ENCODE results near the gene SERPINA9. TPM values are rescaled to one million over a fixed set of nuclear protein-coding genes. Genes with fewer than 3 reads are reported as not detected.

SERPINA9 gene
- total and polyA plus RNA-seq, 8 donors: 1.1 TPM; not detected in 7

DNA sequence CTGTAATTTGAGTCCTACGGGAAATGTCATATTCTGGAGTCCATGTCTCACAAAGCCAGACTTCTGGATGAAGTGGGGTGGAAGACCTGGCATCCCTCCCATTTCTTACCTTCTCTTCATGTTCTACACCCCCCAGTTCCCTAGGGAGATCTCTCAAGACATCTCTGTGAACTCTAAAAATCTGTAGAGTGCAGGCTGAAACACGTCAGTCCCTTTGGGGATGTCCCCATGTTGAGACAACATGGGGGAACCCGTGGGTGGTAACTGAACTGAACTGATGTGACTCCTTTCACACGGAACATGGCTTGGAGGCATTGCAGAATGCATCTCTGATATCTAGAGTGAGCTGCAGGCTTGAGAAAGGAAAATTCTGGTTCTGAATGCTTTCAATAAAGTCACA lies 18.1 kb upstream of the SERPINA9 start:
- H3K9me3 ChIP-seq: no peaks in the 10 kb centered on the region
- H3K36me3 ChIP-seq: no peaks in the 10 kb centered on the region
- no peaks in the 10 kb centered on the region for H3K4me1 ChIP-seq
- intact Hi-C loops (cut with DNase I; ENCODE audit: low total_unique reads): no loop called here
- H3K4me3 ChIP-seq: no peak overlapping the region
- H3K27me3 ChIP-seq: peaks cover 0 to 26% (median 0%) of the 10 kb centered on the region in 3 donors
- 67 to 74% (median 69%) methylated on average over 4 of the region's 4 CpGs for WGBS, 5 donors
- no peak for DNase-seq
- no peak overlapping the region for H3K27ac ChIP-seq
- no peak for TF ChIP-seq POLR2AphosphoS5 (IDR thresholded peaks at IDR 0.05)
- TF ChIP-seq POLR2A (IDR thresholded peaks at IDR 0.05): no peak

DNA sequence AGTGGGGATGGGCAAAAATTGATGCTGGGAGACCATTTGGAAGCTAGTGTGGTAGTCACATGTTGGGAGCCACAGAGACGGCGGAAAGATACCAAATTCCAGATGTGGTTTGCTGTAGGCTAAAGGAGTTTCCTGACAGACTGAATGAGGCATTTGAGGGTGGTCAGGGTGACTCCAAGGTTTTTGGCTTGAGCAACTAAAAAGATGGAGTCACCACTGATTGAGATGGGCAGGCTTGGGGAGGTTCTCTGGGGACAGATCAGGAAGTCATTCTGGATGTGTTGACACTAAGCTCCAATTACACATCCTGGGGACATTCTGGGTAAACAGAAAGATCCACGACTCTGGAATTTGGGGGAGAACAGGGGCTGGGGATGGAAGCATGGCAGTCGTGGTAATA lies 15.5 kb upstream of the SERPINA9 start:
- TF ChIP-seq EP300 (IDR thresholded peaks at IDR 0.05): no peak
- TF ChIP-seq POLR2A (IDR thresholded peaks at IDR 0.05): no peak
- TF ChIP-seq, protein P1, sequence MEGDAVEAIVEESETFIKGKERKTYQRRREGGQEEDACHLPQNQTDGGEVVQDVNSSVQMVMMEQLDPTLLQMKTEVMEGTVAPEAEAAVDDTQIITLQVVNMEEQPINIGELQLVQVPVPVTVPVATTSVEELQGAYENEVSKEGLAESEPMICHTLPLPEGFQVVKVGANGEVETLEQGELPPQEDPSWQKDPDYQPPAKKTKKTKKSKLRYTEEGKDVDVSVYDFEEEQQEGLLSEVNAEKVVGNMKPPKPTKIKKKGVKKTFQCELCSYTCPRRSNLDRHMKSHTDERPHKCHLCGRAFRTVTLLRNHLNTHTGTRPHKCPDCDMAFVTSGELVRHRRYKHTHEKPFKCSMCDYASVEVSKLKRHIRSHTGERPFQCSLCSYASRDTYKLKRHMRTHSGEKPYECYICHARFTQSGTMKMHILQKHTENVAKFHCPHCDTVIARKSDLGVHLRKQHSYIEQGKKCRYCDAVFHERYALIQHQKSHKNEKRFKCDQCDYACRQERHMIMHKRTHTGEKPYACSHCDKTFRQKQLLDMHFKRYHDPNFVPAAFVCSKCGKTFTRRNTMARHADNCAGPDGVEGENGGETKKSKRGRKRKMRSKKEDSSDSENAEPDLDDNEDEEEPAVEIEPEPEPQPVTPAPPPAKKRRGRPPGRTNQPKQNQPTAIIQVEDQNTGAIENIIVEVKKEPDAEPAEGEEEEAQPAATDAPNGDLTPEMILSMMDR (IDR thresholded peaks at IDR 0.05): no peak
- no peak for TF ChIP-seq POLR2AphosphoS5 (IDR thresholded peaks at IDR 0.05)
- intact Hi-C loops (cut with DNase I; ENCODE audit: low total_unique reads): no loop called here
- 43 to 58% (median 54%) methylated on average over 4 of the region's 4 CpGs for WGBS, 5 donors

DNA sequence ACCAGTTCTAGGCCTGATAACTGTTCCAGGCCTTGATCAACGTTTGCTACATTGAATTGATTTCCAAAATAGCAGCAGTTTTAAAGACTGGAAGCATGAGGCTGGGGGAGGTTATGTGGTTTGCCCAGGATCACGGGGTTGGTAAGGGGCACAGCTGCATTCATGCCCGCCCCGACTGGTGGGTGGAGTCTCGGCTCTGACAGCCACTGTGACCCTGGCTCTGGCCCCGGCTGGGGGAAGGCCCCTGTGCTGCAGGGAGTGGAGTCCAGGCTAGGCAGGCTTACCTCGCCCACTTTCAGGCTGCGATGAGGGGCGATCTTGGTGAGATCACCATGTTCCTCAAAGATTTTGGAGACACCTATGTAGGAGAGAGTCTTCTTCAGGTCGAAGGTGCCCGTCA lies 13.3 kb upstream of the SERPINA9 start:
- Histone ChIP-seq H3K36me3 (no peaks in the 10 kb centered on the region), H3K27ac (no peak overlapping the region), H3K9me3 (no peaks in the 10 kb centered on the region), H3K27me3 (peaks cover 0 to 56% (median 7%) of the 10 kb centered on the region in 3 donors), H3K4me1 (peaks cover 0 to 12% (median 9%) of the 10 kb centered on the region in 4 donors), H3K4me3 (no peak overlapping the region)
- WGBS, 5 donors: 63 to 73% (median 68%) methylated on average over 11 of the region's 11 CpGs
- intact Hi-C loops (cut with DNase I; ENCODE audit: low total_unique reads): no loop called here
- TF ChIP-seq EP300 (IDR thresholded peaks at IDR 0.05) (no peak), POLR2AphosphoS5 (IDR thresholded peaks at IDR 0.05) (no peak), POLR2A (IDR thresholded peaks at IDR 0.05) (no peak)
- TF ChIP-seq, protein P1 (IDR thresholded peaks at IDR 0.05): no peak
- DNase-seq: no peak

More for the DNA sequence above, 15.5 kb upstream of the SERPINA9 start:
- no peak for DNase-seq
- peaks cover 0 to 5% (median 3%) of the 10 kb centered on the region in 4 donors for H3K4me1 ChIP-seq
- H3K4me3 ChIP-seq: no peak overlapping the region
- no peaks in the 10 kb centered on the region for H3K36me3 ChIP-seq
- H3K9me3 ChIP-seq: no peaks in the 10 kb centered on the region
- no peak overlapping the region for H3K27ac ChIP-seq
- H3K27me3 ChIP-seq: peaks cover 0 to 40% (median 4%) of the 10 kb centered on the region in 3 donors

DNA sequence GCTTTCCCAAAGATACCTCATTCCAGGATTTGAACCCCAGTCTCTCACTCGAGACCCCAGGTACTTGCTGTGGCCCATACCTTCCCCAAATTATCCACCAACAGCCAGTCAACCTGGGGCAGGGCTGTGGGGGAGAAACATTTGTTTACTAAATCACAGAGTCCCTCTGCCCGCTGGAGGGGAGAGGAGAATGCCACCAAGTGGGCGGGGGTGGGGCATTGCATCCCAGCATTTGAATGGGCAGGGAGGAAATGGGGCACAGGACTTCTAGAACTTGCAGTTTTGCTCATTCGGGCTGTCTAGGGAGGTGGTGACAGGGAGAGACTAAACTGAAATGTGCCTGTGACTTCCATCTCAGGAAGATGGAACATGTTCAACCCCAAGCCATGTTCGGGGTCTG lies 10.9 kb upstream of the SERPINA9 start:
- Histone ChIP-seq H3K9me3 (no peaks in the 10 kb centered on the region), H3K27me3 (peaks cover 0 to 44% (median 7%) of the 10 kb centered on the region in 3 donors), H3K4me1 (peaks cover 0 to 12% (median 9%) of the 10 kb centered on the region in 4 donors), H3K4me3 (no peak overlapping the region), H3K36me3 (no peaks in the 10 kb centered on the region), H3K27ac (no peak overlapping the region)
- 26 to 37% (median 31%) methylated on average over 5 of the region's 5 CpGs for WGBS, 5 donors
- intact Hi-C loops (cut with DNase I; ENCODE audit: low total_unique reads): no loop called here
- no peak for TF ChIP-seq EP300 (IDR thresholded peaks at IDR 0.05)
- no peak for TF ChIP-seq POLR2AphosphoS5 (IDR thresholded peaks at IDR 0.05)
- no peak for TF ChIP-seq POLR2A (IDR thresholded peaks at IDR 0.05)
- TF ChIP-seq, protein P1 (IDR thresholded peaks at IDR 0.05): no peak
- DNase-seq: no peak
